SK-N-SH (cell line): ENCODE results near the gene RSRC2. TPM values are rescaled to one million over a fixed set of nuclear protein-coding genes. Genes with fewer than 3 reads are reported as not detected.

ENCODE experiments used
- CTCF ChIA-PET: fragments of 300-600, 350-600 bp; formaldehyde crosslinking; extraction: SDS; loops from one replicate; lab custom pipeline; 2021; lab: Yijun Ruan, JAX
- POLR2A ChIA-PET: fragments of 350-600 bp; sonication (Branson Sonifier 250); formaldehyde crosslinking; extraction: SDS; loops from one replicate; lab custom pipeline; 2020; ENCODE audit warnings: antibody characterized with exemption, inconsistent platforms; lab: Yijun Ruan, JAX
- DNase-seq: peaks from one replicate; pipeline ENCODE4 v3.0.0; 2012
- H2AFZ ChIP-seq: fragments of 200-600 bp; sonication (generic); 2 replicates; pipeline ENCODE4 v1.8.1; 2016; ENCODE audit warnings: antibody characterized with exemption, mild to moderate bottlenecking, low read depth
- H3F3A ChIP-seq: fragments of 200-600 bp; sonication (generic); replicated peaks from 2 replicates; pipeline ENCODE3; 2016; ENCODE audit warnings: antibody characterized with exemption, mild to moderate bottlenecking; ENCODE audit not compliant: insufficient read depth
- H3K27ac ChIP-seq, 2 experiments: fragments of 200-500 bp in 1 of 2; fragments of 200-600 bp in 1 of 2; sonication (Bioruptor generic) in 1 of 2; sonication (generic), shearing (Covaris generic) in 1 of 2; 2 replicates each; pipeline versions ENCODE4 v1.5.1 to v1.6.1; 2014 to 2016; ENCODE audit warnings: low read depth in 2 of 2, inconsistent platforms in 1 of 2, low read length in 1 of 2, mild to moderate bottlenecking in 1 of 2, mixed read lengths in 1 of 2
- H3K27me3 ChIP-seq: fragments of 200-600 bp; sonication (generic), shearing (Covaris generic); 2 replicates; pipeline ENCODE4 v1.6.1; 2016; ENCODE audit warnings: mixed run types; ENCODE audit not compliant: insufficient read depth
- H3K36me3 ChIP-seq, 2 experiments: fragments of 200-500 bp in 1 of 2; fragments of 200-600 bp in 1 of 2; sonication (Bioruptor generic) in 1 of 2; sonication (generic) in 1 of 2; replicated peaks in 1 of 2; 2 replicates each; pipeline versions ENCODE3 to v1.5.1; 2014 to 2016; ENCODE audit warnings: low read length in 1 of 2, mild to moderate bottlenecking in 1 of 2; ENCODE audit not compliant: insufficient read depth in 2 of 2, control insufficient read depth in 1 of 2
- H3K4me1 ChIP-seq, 2 experiments: fragments of 200-500 bp in 1 of 2; fragments of 200-600 bp in 1 of 2; sonication (Bioruptor generic) in 1 of 2; sonication (generic), shearing (Covaris generic) in 1 of 2; 2 replicates each; pipeline versions ENCODE4 v1.5.1 to v1.6.1; 2014 to 2016; ENCODE audit warnings: low read depth in 1 of 2, low read length in 1 of 2, mixed run types in 1 of 2; ENCODE audit not compliant: insufficient read depth in 2 of 2, control insufficient read depth in 1 of 2
- H3K4me2 ChIP-seq: fragments of 200-600 bp; sonication (generic), shearing (Covaris generic); 2 replicates; pipeline ENCODE4 v1.6.1; 2017; ENCODE audit warnings: mixed run types
- H3K4me3 ChIP-seq, 2 experiments: fragments of 200-500 bp in 1 of 2; fragments of 200-600 bp in 1 of 2; sonication (Bioruptor generic) in 1 of 2; sonication (generic), shearing (Covaris generic) in 1 of 2; 2 replicates each; pipeline versions ENCODE4 v1.5.1 to v1.8.1; 2014 to 2016; ENCODE audit warnings: low read depth in 2 of 2, inconsistent platforms in 1 of 2, low read length in 1 of 2, mild to moderate bottlenecking in 1 of 2, mixed read lengths in 1 of 2, moderate library complexity in 1 of 2
- H3K79me2 ChIP-seq: fragments of 200-600 bp; sonication (generic); 2 replicates; pipeline ENCODE4 v1.8.1; 2017; ENCODE audit warnings: mild to moderate bottlenecking; ENCODE audit not compliant: insufficient read depth
- H3K9ac ChIP-seq: fragments of 200-600 bp; sonication (generic); 2 replicates; pipeline ENCODE4 v1.6.1; 2017; ENCODE audit warnings: mixed run types
- H3K9me2 ChIP-seq: fragments of 200-600 bp; sonication (generic); 2 replicates; pipeline ENCODE4 v1.6.1; 2017; ENCODE audit warnings: mixed run types
- H3K9me3 ChIP-seq: fragments of 200-600 bp; sonication (generic); 2 replicates; pipeline ENCODE4 v1.6.1; 2017; ENCODE audit warnings: mixed run types, mild to moderate bottlenecking, moderate library complexity
- H4K20me1 ChIP-seq: fragments of 200-600 bp; sonication (generic); 2 replicates; pipeline ENCODE4 v1.6.1; 2017; ENCODE audit warnings: mild to moderate bottlenecking, mixed run types; ENCODE audit not compliant: insufficient read depth
- CHD2 ChIP-seq: fragments of 150-350 bp; IDR thresholded peaks from 2 replicates; pipeline ENCODE4 v1.6.1; 2018; ENCODE audit warnings: low read length; ENCODE audit not compliant: partially characterized antibody
- ELF1 ChIP-seq: IDR thresholded peaks from 2 replicates; pipeline ENCODE4 v1.4.0; 2012
- FOSL2 ChIP-seq: IDR thresholded peaks from 2 replicates; pipeline ENCODE4 v1.4.0; 2012; ENCODE audit warnings: low read depth, mild to moderate bottlenecking, moderate library complexity, borderline replicate concordance
- FOXM1 ChIP-seq: IDR thresholded peaks from 2 replicates; pipeline ENCODE4 v1.4.0; 2012; ENCODE audit warnings: low read depth, mild to moderate bottlenecking
- GABPA ChIP-seq: IDR thresholded peaks from 2 replicates; pipeline ENCODE4 v1.4.0; 2012; ENCODE audit warnings: low read depth, mild to moderate bottlenecking
- NFIC ChIP-seq: IDR thresholded peaks from 2 replicates; pipeline ENCODE4 v1.4.0; 2012; ENCODE audit warnings: borderline replicate concordance
- NRF1 ChIP-seq: IDR thresholded peaks from 2 replicates; pipeline ENCODE4 v1.6.1; 2012; ENCODE audit warnings: low read depth, mild to moderate bottlenecking, low read length
- RCOR1 ChIP-seq: fragments of 150-350 bp; IDR thresholded peaks from 2 replicates; pipeline ENCODE4 v1.6.1; 2017; ENCODE audit warnings: antibody characterized with exemption, low read length
- RFX5 ChIP-seq: IDR thresholded peaks from 2 replicates; pipeline ENCODE4 v1.6.1; 2012; ENCODE audit warnings: mild to moderate bottlenecking, improper control_type of control experiment, low read length
- RXRA ChIP-seq: IDR thresholded peaks from 2 replicates; pipeline ENCODE4 v1.4.0; 2012; ENCODE audit warnings: low read depth, mild to moderate bottlenecking, borderline replicate concordance
- TCF12 ChIP-seq: IDR thresholded peaks from 2 replicates; pipeline ENCODE4 v1.4.0; 2012
- WGBS: methylation state at CpG from one replicate; pipeline ENCODE4 v1.1.6; 2017; ENCODE audit warnings: low lambda C conversion rate; 5-methylcytosine and 5-hydroxymethylcytosine counted together
- polyA plus RNA-seq, 3 experiments: library from polyadenylated mRNA; depleted of rRNA; stranded (reverse); fragments of >200 nt; gene quantifications; 2 replicates each; pipeline ENCODE4 v1.2.3, GENCODE V29; 2012
- TF ChIP-seq, protein P1 (sequence below): fragments of 150-350 bp; IDR thresholded peaks from 2 replicates; pipeline ENCODE4 v1.6.1; 2017; ENCODE audit warnings: antibody characterized with exemption, low read length, low read depth, borderline replicate concordance
- TF ChIP-seq, protein P2 (sequence below): IDR thresholded peaks from 2 replicates; pipeline ENCODE4 v1.4.0; 2012; ENCODE audit warnings: low read depth, borderline replicate concordance
- TF ChIP-seq, protein P3 (sequence below): fragments of 200-600 bp; sonication (generic); IDR thresholded peaks from 2 replicates; pipeline ENCODE4 v1.6.1; 2017; ENCODE audit warnings: antibody characterized with exemption, mild to moderate bottlenecking, moderate library complexity
- TF ChIP-seq, protein P4 (sequence below): IDR thresholded peaks from 2 replicates; pipeline ENCODE4 v1.6.1; 2012; ENCODE audit warnings: mild to moderate bottlenecking, low read depth, low read length, moderate library complexity
- TF ChIP-seq, protein P5 (sequence below): fragments of 150-350 bp; IDR thresholded peaks from 2 replicates; pipeline ENCODE4 v1.6.1; 2016; ENCODE audit warnings: mild to moderate bottlenecking, low read depth, low read length

Gene RSRC2
- polyA plus RNA-seq, 1 of the 3 experiments (the other 2 are of a cell fraction) = 24.8 TPM

DNA sequence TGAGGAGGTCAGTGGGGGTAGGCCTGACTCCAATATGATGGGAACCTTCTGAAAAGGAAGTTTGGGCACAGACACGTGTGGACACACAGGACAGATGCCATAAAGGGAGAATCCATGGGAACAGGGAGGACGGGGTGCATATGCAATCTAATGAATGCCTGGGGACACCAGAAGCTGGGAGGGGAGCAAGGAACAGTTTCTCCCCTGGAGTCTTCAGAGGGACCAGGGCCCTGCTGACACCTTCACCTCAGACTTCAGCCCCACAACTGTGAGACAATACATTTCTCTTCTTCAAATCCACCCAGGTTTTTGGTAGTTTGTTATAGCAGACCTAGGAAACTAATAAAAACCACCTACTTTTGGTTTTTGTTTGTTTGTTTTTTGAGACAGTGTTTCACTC, 69.1 kb downstream of the RSRC2 start (continued):
- TF ChIP-seq, protein P1, sequence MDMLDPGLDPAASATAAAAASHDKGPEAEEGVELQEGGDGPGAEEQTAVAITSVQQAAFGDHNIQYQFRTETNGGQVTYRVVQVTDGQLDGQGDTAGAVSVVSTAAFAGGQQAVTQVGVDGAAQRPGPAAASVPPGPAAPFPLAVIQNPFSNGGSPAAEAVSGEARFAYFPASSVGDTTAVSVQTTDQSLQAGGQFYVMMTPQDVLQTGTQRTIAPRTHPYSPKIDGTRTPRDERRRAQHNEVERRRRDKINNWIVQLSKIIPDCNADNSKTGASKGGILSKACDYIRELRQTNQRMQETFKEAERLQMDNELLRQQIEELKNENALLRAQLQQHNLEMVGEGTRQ = no peak
- TF ChIP-seq GABPA (no peak), FOXM1 (no peak)
- TF ChIP-seq, protein P2, sequence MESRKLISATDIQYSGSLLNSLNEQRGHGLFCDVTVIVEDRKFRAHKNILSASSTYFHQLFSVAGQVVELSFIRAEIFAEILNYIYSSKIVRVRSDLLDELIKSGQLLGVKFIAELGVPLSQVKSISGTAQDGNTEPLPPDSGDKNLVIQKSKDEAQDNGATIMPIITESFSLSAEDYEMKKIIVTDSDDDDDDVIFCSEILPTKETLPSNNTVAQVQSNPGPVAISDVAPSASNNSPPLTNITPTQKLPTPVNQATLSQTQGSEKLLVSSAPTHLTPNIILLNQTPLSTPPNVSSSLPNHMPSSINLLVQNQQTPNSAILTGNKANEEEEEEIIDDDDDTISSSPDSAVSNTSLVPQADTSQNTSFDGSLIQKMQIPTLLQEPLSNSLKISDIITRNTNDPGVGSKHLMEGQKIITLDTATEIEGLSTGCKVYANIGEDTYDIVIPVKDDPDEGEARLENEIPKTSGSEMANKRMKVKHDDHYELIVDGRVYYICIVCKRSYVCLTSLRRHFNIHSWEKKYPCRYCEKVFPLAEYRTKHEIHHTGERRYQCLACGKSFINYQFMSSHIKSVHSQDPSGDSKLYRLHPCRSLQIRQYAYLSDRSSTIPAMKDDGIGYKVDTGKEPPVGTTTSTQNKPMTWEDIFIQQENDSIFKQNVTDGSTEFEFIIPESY = no peak

DNA sequence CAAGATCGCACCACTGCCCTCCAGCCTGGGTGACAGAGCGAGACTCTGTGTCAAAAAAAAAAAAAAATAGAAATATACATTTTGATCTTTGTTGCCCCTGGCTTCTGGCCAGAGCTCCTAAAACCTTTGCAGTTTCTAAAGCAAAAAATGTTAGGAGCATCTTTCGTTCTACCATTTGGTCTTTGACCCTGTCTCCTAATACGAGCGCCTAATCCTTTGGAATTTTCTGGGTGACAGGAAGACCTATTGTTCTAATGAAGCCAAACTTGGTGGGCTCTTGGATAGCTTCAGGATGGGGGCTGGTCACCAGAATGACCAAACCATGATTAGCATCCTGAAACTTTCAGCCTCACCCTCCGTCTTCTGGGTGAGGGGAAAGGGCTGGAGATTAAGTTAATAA, 72.0 kb downstream of the RSRC2 start:
- Histone ChIP-seq H4K20me1 (no peaks in the 10 kb centered on the region), H3K27ac (no peak overlapping the region), H3K36me3 (no peaks in the 10 kb centered on the region), H3F3A (peaks cover 3% of the 10 kb centered on the region), H3K9me2 (no peaks in the 10 kb centered on the region), H3K4me1 (no peaks in the 10 kb centered on the region), H3K9ac (no peak overlapping the region), H3K27me3 (no peaks in the 10 kb centered on the region), H2AFZ (peak overlapping the region; percentile 29; the same call in 1 of the 2 replicates), H3K4me2 (no peak overlapping the region), H3K79me2 (no peaks in the 10 kb centered on the region), H3K9me3 (no peaks in the 10 kb centered on the region), H3K4me3 (no peak overlapping the region)
- DNase-seq = no peak
- WGBS = 63% methylated on average over 6 of the region's 6 CpGs
- CTCF ChIA-PET = interaction anchor here (1.2 kb wide), 1 partner anchor 17 kb away, joined by 6 read pairs; no protein-coding TSS in a partner anchor
- POLR2A ChIA-PET = no interaction called here
- TF ChIP-seq RCOR1 (no peak), CHD2 (no peak), ELF1 (no peak), GABPA (no peak), TCF12 (no peak), NRF1 (no peak), RXRA (no peak), FOXM1 (no peak), RFX5 (no peak), FOSL2 (no peak), NFIC (no peak)
- TF ChIP-seq, protein P3, sequence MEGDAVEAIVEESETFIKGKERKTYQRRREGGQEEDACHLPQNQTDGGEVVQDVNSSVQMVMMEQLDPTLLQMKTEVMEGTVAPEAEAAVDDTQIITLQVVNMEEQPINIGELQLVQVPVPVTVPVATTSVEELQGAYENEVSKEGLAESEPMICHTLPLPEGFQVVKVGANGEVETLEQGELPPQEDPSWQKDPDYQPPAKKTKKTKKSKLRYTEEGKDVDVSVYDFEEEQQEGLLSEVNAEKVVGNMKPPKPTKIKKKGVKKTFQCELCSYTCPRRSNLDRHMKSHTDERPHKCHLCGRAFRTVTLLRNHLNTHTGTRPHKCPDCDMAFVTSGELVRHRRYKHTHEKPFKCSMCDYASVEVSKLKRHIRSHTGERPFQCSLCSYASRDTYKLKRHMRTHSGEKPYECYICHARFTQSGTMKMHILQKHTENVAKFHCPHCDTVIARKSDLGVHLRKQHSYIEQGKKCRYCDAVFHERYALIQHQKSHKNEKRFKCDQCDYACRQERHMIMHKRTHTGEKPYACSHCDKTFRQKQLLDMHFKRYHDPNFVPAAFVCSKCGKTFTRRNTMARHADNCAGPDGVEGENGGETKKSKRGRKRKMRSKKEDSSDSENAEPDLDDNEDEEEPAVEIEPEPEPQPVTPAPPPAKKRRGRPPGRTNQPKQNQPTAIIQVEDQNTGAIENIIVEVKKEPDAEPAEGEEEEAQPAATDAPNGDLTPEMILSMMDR = no peak
- TF ChIP-seq, protein P4, sequence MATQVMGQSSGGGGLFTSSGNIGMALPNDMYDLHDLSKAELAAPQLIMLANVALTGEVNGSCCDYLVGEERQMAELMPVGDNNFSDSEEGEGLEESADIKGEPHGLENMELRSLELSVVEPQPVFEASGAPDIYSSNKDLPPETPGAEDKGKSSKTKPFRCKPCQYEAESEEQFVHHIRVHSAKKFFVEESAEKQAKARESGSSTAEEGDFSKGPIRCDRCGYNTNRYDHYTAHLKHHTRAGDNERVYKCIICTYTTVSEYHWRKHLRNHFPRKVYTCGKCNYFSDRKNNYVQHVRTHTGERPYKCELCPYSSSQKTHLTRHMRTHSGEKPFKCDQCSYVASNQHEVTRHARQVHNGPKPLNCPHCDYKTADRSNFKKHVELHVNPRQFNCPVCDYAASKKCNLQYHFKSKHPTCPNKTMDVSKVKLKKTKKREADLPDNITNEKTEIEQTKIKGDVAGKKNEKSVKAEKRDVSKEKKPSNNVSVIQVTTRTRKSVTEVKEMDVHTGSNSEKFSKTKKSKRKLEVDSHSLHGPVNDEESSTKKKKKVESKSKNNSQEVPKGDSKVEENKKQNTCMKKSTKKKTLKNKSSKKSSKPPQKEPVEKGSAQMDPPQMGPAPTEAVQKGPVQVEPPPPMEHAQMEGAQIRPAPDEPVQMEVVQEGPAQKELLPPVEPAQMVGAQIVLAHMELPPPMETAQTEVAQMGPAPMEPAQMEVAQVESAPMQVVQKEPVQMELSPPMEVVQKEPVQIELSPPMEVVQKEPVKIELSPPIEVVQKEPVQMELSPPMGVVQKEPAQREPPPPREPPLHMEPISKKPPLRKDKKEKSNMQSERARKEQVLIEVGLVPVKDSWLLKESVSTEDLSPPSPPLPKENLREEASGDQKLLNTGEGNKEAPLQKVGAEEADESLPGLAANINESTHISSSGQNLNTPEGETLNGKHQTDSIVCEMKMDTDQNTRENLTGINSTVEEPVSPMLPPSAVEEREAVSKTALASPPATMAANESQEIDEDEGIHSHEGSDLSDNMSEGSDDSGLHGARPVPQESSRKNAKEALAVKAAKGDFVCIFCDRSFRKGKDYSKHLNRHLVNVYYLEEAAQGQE = no peak
- TF ChIP-seq, protein P5, sequence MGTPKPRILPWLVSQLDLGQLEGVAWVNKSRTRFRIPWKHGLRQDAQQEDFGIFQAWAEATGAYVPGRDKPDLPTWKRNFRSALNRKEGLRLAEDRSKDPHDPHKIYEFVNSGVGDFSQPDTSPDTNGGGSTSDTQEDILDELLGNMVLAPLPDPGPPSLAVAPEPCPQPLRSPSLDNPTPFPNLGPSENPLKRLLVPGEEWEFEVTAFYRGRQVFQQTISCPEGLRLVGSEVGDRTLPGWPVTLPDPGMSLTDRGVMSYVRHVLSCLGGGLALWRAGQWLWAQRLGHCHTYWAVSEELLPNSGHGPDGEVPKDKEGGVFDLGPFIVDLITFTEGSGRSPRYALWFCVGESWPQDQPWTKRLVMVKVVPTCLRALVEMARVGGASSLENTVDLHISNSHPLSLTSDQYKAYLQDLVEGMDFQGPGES = no peak
- TF ChIP-seq, protein P2 = no peak
